Stomach (tissue), 4 donors: ENCODE measurements around the gene TMEM147.

Experiments used
- POLR2A ChIP-seq, 4 donors: fragments of 450-650 bp; IDR thresholded peaks; one replicate each; pipeline ENCODE4 v1.6.1; 2016; ENCODE audit warnings: antibody characterized with exemption in 4 of 4, control low read depth in 2 of 4, mild to moderate bottlenecking in 1 of 4, moderate library complexity in 1 of 4
- POLR2AphosphoS5 ChIP-seq, 3 donors: sonication (generic); formaldehyde crosslinking; IDR thresholded peaks; one replicate each; pipeline ENCODE4 v1.6.1; 2016; ENCODE audit warnings: antibody characterized with exemption in 3 of 3
- TF ChIP-seq, protein P1 (sequence below), 7 experiments: fragments of 450-650 bp in 4 of 7; fragments of 200-600 bp in 3 of 7; sonication (generic) in 3 of 7; IDR thresholded peaks; one replicate each; pipeline ENCODE4 v1.5.1; 2016 to 2019; ENCODE audit warnings: antibody characterized with exemption in 7 of 7, control low read depth in 2 of 7, mild to moderate bottlenecking in 1 of 7

DNA sequence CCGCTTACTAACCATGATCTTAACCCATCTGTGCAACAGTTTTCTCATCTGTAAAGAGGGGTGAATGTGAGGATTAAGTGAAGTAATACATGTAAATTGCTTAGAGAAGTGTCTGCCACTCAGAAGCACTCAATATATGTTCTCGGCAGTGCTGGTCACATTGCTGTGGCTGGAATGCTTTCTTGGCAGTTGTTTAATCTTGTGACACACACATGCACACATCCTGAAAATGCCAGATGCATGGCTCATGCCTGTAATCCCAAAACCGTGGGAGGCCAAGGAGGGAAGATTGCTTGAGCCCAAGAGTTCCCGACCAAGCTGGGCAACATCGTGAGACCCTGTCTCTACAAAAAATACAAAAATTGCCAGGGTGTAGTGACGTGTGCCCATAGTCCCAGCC, 27.1 kb upstream of the TMEM147 start:
- TF ChIP-seq, protein P1, sequence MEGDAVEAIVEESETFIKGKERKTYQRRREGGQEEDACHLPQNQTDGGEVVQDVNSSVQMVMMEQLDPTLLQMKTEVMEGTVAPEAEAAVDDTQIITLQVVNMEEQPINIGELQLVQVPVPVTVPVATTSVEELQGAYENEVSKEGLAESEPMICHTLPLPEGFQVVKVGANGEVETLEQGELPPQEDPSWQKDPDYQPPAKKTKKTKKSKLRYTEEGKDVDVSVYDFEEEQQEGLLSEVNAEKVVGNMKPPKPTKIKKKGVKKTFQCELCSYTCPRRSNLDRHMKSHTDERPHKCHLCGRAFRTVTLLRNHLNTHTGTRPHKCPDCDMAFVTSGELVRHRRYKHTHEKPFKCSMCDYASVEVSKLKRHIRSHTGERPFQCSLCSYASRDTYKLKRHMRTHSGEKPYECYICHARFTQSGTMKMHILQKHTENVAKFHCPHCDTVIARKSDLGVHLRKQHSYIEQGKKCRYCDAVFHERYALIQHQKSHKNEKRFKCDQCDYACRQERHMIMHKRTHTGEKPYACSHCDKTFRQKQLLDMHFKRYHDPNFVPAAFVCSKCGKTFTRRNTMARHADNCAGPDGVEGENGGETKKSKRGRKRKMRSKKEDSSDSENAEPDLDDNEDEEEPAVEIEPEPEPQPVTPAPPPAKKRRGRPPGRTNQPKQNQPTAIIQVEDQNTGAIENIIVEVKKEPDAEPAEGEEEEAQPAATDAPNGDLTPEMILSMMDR (IDR thresholded peaks at IDR 0.05): no peak
- TF ChIP-seq POLR2AphosphoS5 (IDR thresholded peaks at IDR 0.05): no peak
- TF ChIP-seq POLR2A (IDR thresholded peaks at IDR 0.05): no peak
